Measurements from ENCODE around the gene PABPC4L.
"Not testable (repeated sequence)": the region's sequence is repeated elsewhere in the genome, so short reads cannot be mapped to it uniquely, and the experiment has no call there.

Gene PABPC4L

GRCh38 chr4:134201216-134202161 is at the start of gene PABPC4L:
PABPC4L (minus strand) TSS chr4:134201789; CDS start chr4:134201019, 770 bp downstream.
- FAIRE-seq (no peak), DNase-seq (ENCODE audit: insufficient read length, low spot score) (no peak)

- DNase-seq (ENCODE audit: insufficient read length, low spot score) = no peak
- FAIRE-seq = no peak
Measured at GRCh38 chr4:134251322-134251721, 49.7 kb upstream of the PABPC4L start.

GRCh38 chr4:134243742-134244713 is 42.4 kb upstream of the PABPC4L start:
- DNase-seq (ENCODE audit: insufficient read length, low spot score) (no peak), FAIRE-seq (no peak)

GRCh38 chr4:134219043-134219442 is 17.5 kb upstream of the PABPC4L start:
- DNase-seq (ENCODE audit: insufficient read length, low spot score) (no peak), FAIRE-seq (no peak)

- DNase-seq (ENCODE audit: insufficient read length, low spot score) (no peak), FAIRE-seq (no peak)
Measured at GRCh38 chr4:134216411-134216810, 14.8 kb upstream of the PABPC4L start.

- FAIRE-seq = no peak
- no peak for DNase-seq (ENCODE audit: insufficient read length, low spot score)
Measured at GRCh38 chr4:134215620-134216344, 14.2 kb upstream of the PABPC4L start.

GRCh38 chr4:134207955-134208354 is 6.4 kb upstream of the PABPC4L start:
- not testable (repeated sequence) for FAIRE-seq; DNase-seq (ENCODE audit: insufficient read length, low spot score)

GRCh38 chr4:134202166-134202956 is 772 bp upstream of the PABPC4L start:
- FAIRE-seq (no peak), DNase-seq (ENCODE audit: insufficient read length, low spot score) (no peak)

- DNase-seq (ENCODE audit: insufficient read length, low spot score) (no peak), FAIRE-seq (no peak)
Measured at GRCh38 chr4:134200811-134201215, 776 bp downstream of the PABPC4L start.

- no peak for DNase-seq (ENCODE audit: insufficient read length, low spot score)
- no peak for FAIRE-seq
Measured at GRCh38 chr4:134189949-134190348, 11.6 kb downstream of the PABPC4L start.

GRCh38 chr4:134189480-134189879 is 12.1 kb downstream of the PABPC4L start:
- no peak for DNase-seq (ENCODE audit: insufficient read length, low spot score)
- FAIRE-seq = no peak

- DNase-seq (ENCODE audit: insufficient read length, low spot score) (no peak), FAIRE-seq (no peak)
Measured at GRCh38 chr4:134178706-134179105, 22.9 kb downstream of the PABPC4L start.

- DNase-seq (ENCODE audit: insufficient read length, low spot score) (no peak), FAIRE-seq (no peak)
Measured at GRCh38 chr4:134174271-134174670, 27.3 kb downstream of the PABPC4L start.

- FAIRE-seq (no peak), DNase-seq (ENCODE audit: insufficient read length, low spot score) (no peak)
Measured at GRCh38 chr4:134160211-134160610, 41.4 kb downstream of the PABPC4L start.

GRCh38 chr4:134154097-134154496 is 47.5 kb downstream of the PABPC4L start:
- FAIRE-seq (no peak), DNase-seq (ENCODE audit: insufficient read length, low spot score) (no peak)

GRCh38 chr4:134147941-134148340 is 53.6 kb downstream of the PABPC4L start:
- DNase-seq (ENCODE audit: insufficient read length, low spot score) = no peak

More at GRCh38 chr4:134147941-134148340, 53.6 kb downstream of the PABPC4L start:
- FAIRE-seq = no peak

All from GM19239 (cell line).